MM.1S (cell line): ENCODE data around the gene CTNNA2.

ENCODE experiments used
- DNase-seq: peaks from one replicate; pipeline ENCODE4 v3.0.0-alpha.2; 2015
- H2AFZ ChIP-seq: fragments of 300-600 bp; sonication (generic); 2 replicates; pipeline ENCODE4 v1.6.0; 2016; ENCODE audit warnings: antibody characterized with exemption, low read length
- H3F3A ChIP-seq: fragments of 300-600 bp; sonication (generic); 2 replicates; pipeline ENCODE4 v1.6.1; 2016; ENCODE audit warnings: mild to moderate bottlenecking, antibody characterized with exemption, low read length, moderate library complexity, mixed read lengths; ENCODE audit not compliant: insufficient read depth
- H3K27ac ChIP-seq: fragments of 300-600 bp; sonication (generic); 2 replicates; pipeline ENCODE4 v1.5.1; 2016; ENCODE audit warnings: mild to moderate bottlenecking, low read length
- H3K27me3 ChIP-seq: fragments of 300-600 bp; sonication (generic); replicated peaks from 2 replicates; pipeline ENCODE4 v1.6.0; 2016; ENCODE audit warnings: low read length; ENCODE audit not compliant: insufficient read depth
- H3K36me3 ChIP-seq: fragments of 300-600 bp; sonication (generic); replicated peaks from 2 replicates; pipeline ENCODE4 v1.6.1; 2016; ENCODE audit warnings: mild to moderate bottlenecking, low read length, mixed read lengths; ENCODE audit not compliant: insufficient read depth
- H3K4me1 ChIP-seq: fragments of 300-600 bp; sonication (generic); 2 replicates; pipeline ENCODE4 v1.6.1; 2016; ENCODE audit warnings: low read length, mixed read lengths
- H3K4me2 ChIP-seq: fragments of 300-600 bp; sonication (generic); 2 replicates; pipeline ENCODE4 v1.6.0; 2016; ENCODE audit warnings: low read depth, low read length
- H3K4me3 ChIP-seq: fragments of 300-600 bp; sonication (generic); 2 replicates; pipeline ENCODE4 v1.5.1; 2016; ENCODE audit warnings: low read length, mixed read lengths
- H3K79me2 ChIP-seq: fragments of 300-600 bp; sonication (generic); 2 replicates; pipeline ENCODE4 v1.6.1; 2016; ENCODE audit warnings: mixed run types, low read length, mixed read lengths
- H3K9ac ChIP-seq: fragments of 300-600 bp; sonication (generic); 2 replicates; pipeline ENCODE4 v1.6.1; 2016; ENCODE audit warnings: low read length, mixed read lengths
- H3K9me2 ChIP-seq: fragments of 300-600 bp; sonication (generic); replicated peaks from 2 replicates; pipeline ENCODE4 v1.6.1; 2016; ENCODE audit warnings: mild to moderate bottlenecking, low read length, mixed read lengths; ENCODE audit not compliant: insufficient read depth
- H3K9me3 ChIP-seq: fragments of 300-600 bp; sonication (generic); replicated peaks from 2 replicates; pipeline ENCODE4 v1.6.1; 2016; ENCODE audit warnings: mild to moderate bottlenecking, low read length, mixed read lengths; ENCODE audit not compliant: insufficient read depth
- H4K20me1 ChIP-seq: fragments of 300-600 bp; sonication (generic); 2 replicates; pipeline ENCODE4 v1.6.1; 2016; ENCODE audit warnings: mild to moderate bottlenecking, low read length, moderate library complexity, mixed read lengths; ENCODE audit not compliant: insufficient read depth
- EZH2 ChIP-seq: fragments of 300-600 bp; sonication (generic); optimal IDR thresholded peaks from 2 replicates; pipeline ENCODE3; 2017; ENCODE audit warnings: low read depth, mild to moderate bottlenecking, antibody characterized with exemption, low read length, mixed read lengths
- EZH2phosphoT487 ChIP-seq: fragments of 300-600 bp; sonication (generic); IDR thresholded peaks from 2 replicates; pipeline ENCODE4 v1.6.1; 2018; ENCODE audit warnings: antibody characterized with exemption, low read length
- TF ChIP-seq, protein P1 (sequence below): fragments of 300-600 bp; sonication (generic); IDR thresholded peaks from 2 replicates; pipeline ENCODE4 v1.5.1; 2016; ENCODE audit warnings: antibody characterized with exemption, low read length, mixed read lengths

The CTNNA2 gene

DNA sequence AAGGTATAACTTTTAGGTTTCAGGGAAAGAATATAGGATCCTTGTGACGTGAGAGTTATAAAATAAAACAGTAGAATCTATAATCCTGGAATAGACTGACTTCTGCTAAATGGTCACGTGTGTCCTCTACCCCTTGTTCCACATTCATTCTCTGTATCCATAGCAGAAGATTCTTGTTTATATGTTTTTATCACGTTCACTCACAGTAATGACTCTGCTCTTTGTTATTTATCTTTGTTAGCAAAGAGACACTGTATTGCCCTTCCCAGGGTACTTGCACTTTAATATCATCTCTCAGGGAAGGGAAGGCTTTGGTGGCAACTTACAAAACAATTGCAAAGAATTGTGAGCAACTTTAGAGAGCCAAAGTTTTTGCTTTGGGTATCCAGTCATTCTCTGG is 997.9 kb downstream of the CTNNA2 start:
- Histone ChIP-seq H3K4me2 (no peak overlapping the region), H4K20me1 (no peaks in the 10 kb centered on the region), H3K9me2 (no peaks in the 10 kb centered on the region), H3K4me1 (no peaks in the 10 kb centered on the region), H3K9me3 (no peaks in the 10 kb centered on the region), H3F3A (no peaks in the 10 kb centered on the region), H3K27ac (no peak overlapping the region), H3K27me3 (no peaks in the 10 kb centered on the region), H3K79me2 (no peaks in the 10 kb centered on the region), H3K36me3 (no peaks in the 10 kb centered on the region), H3K9ac (no peak overlapping the region), H2AFZ (no peak overlapping the region), H3K4me3 (no peak overlapping the region)
- no peak for DNase-seq
- TF ChIP-seq EZH2phosphoT487 (no peak), EZH2 (no peak)
- TF ChIP-seq, protein P1, sequence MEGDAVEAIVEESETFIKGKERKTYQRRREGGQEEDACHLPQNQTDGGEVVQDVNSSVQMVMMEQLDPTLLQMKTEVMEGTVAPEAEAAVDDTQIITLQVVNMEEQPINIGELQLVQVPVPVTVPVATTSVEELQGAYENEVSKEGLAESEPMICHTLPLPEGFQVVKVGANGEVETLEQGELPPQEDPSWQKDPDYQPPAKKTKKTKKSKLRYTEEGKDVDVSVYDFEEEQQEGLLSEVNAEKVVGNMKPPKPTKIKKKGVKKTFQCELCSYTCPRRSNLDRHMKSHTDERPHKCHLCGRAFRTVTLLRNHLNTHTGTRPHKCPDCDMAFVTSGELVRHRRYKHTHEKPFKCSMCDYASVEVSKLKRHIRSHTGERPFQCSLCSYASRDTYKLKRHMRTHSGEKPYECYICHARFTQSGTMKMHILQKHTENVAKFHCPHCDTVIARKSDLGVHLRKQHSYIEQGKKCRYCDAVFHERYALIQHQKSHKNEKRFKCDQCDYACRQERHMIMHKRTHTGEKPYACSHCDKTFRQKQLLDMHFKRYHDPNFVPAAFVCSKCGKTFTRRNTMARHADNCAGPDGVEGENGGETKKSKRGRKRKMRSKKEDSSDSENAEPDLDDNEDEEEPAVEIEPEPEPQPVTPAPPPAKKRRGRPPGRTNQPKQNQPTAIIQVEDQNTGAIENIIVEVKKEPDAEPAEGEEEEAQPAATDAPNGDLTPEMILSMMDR, result no peak

- no peak overlapping the region for H3K4me2 ChIP-seq
- no peak overlapping the region for H3K9ac ChIP-seq
- TF ChIP-seq, protein P1, result no peak
- TF ChIP-seq EZH2phosphoT487 (no peak), EZH2 (no peak)
- no peak overlapping the region for H3K27ac ChIP-seq
- H3K36me3 ChIP-seq, result no peaks in the 10 kb centered on the region
- no peaks in the 10 kb centered on the region for H3F3A ChIP-seq
- no peaks in the 10 kb centered on the region for H3K27me3 ChIP-seq
- no peak overlapping the region for H3K4me3 ChIP-seq
- H3K9me3 ChIP-seq, result no peaks in the 10 kb centered on the region
- H4K20me1 ChIP-seq, result no peaks in the 10 kb centered on the region
- no peaks in the 10 kb centered on the region for H3K79me2 ChIP-seq
- H3K9me2 ChIP-seq, result no peaks in the 10 kb centered on the region
- DNase-seq, result no peak
- H2AFZ ChIP-seq, result no peak overlapping the region
- no peaks in the 10 kb centered on the region for H3K4me1 ChIP-seq
These were observed 1003.1 kb downstream of the CTNNA2 start for GRCh38 chr2:80515964-80516363.

DNA sequence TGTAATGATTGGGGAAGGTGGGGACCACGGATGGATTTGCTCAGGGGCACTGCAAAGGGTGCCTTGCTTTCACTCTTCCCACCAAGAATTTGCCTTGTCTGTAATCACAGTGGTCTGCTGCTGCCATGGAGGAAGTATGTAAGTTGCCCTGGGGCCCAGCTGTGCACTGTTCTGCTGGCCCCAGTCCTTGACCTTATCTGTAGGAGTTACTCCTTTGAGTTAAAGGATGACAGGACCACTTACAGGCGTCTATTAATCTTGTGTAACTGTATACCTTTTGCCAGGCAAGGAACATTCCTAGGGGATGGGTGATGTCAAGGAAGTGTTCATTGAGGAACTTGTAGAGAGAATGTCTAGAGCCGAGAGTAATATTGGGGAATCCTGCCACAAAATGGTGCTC is 1004.5 kb downstream of the CTNNA2 start:
- no peaks in the 10 kb centered on the region for H3K9me2 ChIP-seq
- no peaks in the 10 kb centered on the region for H3F3A ChIP-seq
- DNase-seq, result no peak
- no peaks in the 10 kb centered on the region for H4K20me1 ChIP-seq
- no peaks in the 10 kb centered on the region for H3K4me1 ChIP-seq
- no peak overlapping the region for H3K4me2 ChIP-seq
- H3K27me3 ChIP-seq, result no peaks in the 10 kb centered on the region
- no peak overlapping the region for H3K27ac ChIP-seq
- H3K9ac ChIP-seq, result no peak overlapping the region
- H3K36me3 ChIP-seq, result no peaks in the 10 kb centered on the region
- no peak overlapping the region for H2AFZ ChIP-seq
- H3K9me3 ChIP-seq, result no peaks in the 10 kb centered on the region
- H3K79me2 ChIP-seq, result no peaks in the 10 kb centered on the region
- no peak overlapping the region for H3K4me3 ChIP-seq
- no peak for TF ChIP-seq EZH2phosphoT487
- TF ChIP-seq, protein P1, result no peak
- TF ChIP-seq EZH2, result no peak
